ENCODE data around the gene CFLAR. TPM values are rescaled to one million over a fixed set of nuclear protein-coding genes. Genes with fewer than 3 reads are reported as not detected.

CFLAR gene
- total and polyA plus RNA-seq, 2 of the 4 experiments (the other 2 are of a cell fraction), result 29.2 to 59.9 TPM

DNA sequence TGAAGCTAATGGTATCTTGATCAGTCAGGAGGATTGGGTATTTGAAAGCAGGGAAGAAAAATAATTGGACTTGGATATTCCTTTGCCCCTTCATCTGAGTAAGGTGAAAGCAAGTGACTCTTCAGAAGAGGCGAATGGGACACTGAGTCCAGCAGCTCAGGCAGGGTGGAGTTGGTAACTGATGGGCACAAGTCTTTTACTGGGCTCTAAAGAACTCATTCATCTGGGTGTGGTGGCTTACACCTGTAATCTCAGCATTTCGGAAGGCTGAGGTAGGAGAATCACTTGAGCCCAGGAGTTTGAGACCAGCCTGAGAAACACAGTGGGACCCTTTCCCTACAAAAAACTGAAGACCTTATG, 11.2 kb downstream of the CFLAR start:
- H3K79me1 ChIP-seq (ENCODE audit: low read depth in 1 of 2, low read length in 2 of 2), result peaks cover 48 to 82% of the 10 kb centered on the region in 2 experiments
- CTCF ChIA-PET, result interaction anchor here (1.7 kb wide), 1 partner anchor 31 kb away, joined by 7 read pairs; no protein-coding TSS in a partner anchor
- H3K23ac ChIP-seq (ENCODE audit: low read depth, low read length), result peak overlapping the region; percentile 92
- H3K27me3 ChIP-seq (ENCODE audit: control insufficient read depth, insufficient read depth, low read length), result no peaks in the 10 kb centered on the region
- H2AK9ac ChIP-seq (replicated peaks; ENCODE audit: low read depth, low read length, poor library complexity), result no peak overlapping the region
- in situ Hi-C loops (cut with MboI; ENCODE audit: low sequenced_read_pairs), result no loop called here
- ATAC-seq (ENCODE audit: low read depth) (no peak), DNase-seq (no peak)
- peak overlapping the region; percentile 97 for H3K14ac ChIP-seq (replicated peaks; ENCODE audit: low read depth, low read length)
- peaks cover 33% of the 10 kb centered on the region for H3K4me1 ChIP-seq (ENCODE audit: control insufficient read depth, insufficient read depth, low read length)
- peaks cover 11% of the 10 kb centered on the region; the same call in 1 of the 2 replicates for H4K20me1 ChIP-seq (ENCODE audit: insufficient read depth, low read length)
- peak overlapping the region; percentile 81; the same call in 1 of the 2 replicates for H2BK20ac ChIP-seq (ENCODE audit: low read depth, low read length)
- H2BK120ac ChIP-seq (ENCODE audit: low read depth, low read length), result peak overlapping the region; percentile 76
- peaks cover 2% of the 10 kb centered on the region; the same call in 1 of the 2 replicates for H3K36me3 ChIP-seq (ENCODE audit: control insufficient read depth, insufficient read depth, low read length)
- H2AK5ac ChIP-seq (ENCODE audit: low read depth, low read length), result peak overlapping the region; percentile 96
- H3K27ac ChIP-seq (ENCODE audit: insufficient read depth, low read length), result no peak overlapping the region
- peak overlapping the region; percentile 3; the same call in 1 of the 2 replicates for H3K18ac ChIP-seq (ENCODE audit: low read depth, low read length)
- no peak overlapping the region for H3K9ac ChIP-seq (ENCODE audit: low read depth, low read length)
- H3K4me2 ChIP-seq (ENCODE audit: low read depth, low read length), result peak overlapping the region; percentile 73
- H3K4me3 ChIP-seq (ENCODE audit: insufficient read depth, low read depth, low read length), result no peak overlapping the region
- no TSS peak for BruUV-seq (replicated peaks)
- POLR2A ChIA-PET (ENCODE audit: unreplicated experiment), result no interaction called here
- peak overlapping the region; percentile 29; the same call in 1 of the 2 replicates for H3K56ac ChIP-seq (ENCODE audit: extremely low read depth, insufficient read depth, low read length)
- peak overlapping the region; percentile 66 for H2BK5ac ChIP-seq (ENCODE audit: low read depth, low read length, poor library complexity, severe bottlenecking)
- no peak overlapping the region for H2AFZ ChIP-seq (replicated peaks; ENCODE audit: low read length, poor library complexity)
- dilution Hi-C loops (cut with HindIII; ENCODE audit: low sequenced_read_pairs, unreplicated experiment), result no loop called here
- no peak overlapping the region for H4K5ac ChIP-seq (ENCODE audit: low read depth, low read length)
- H3K9me1 ChIP-seq (ENCODE audit: insufficient read depth, low read length), result peaks cover 44% of the 10 kb centered on the region
- peak overlapping the region; percentile 96; the same call in 2 of the 3 replicates for H2BK15ac ChIP-seq (ENCODE audit: low read depth, low read length)
- TF ChIP-seq POLR2A (IDR thresholded peaks at IDR 0.05; ENCODE audit: low read depth, low read length) (no peak), MAFK (IDR thresholded peaks at IDR 0.05; ENCODE audit: low read depth, low read length) (no peak), FOS (IDR thresholded peaks at IDR 0.05; ENCODE audit: low read depth, low read length) (no peak), CEBPB (IDR thresholded peaks at IDR 0.05; ENCODE audit: low read depth, low read length) (no peak), MAZ (IDR thresholded peaks at IDR 0.05; ENCODE audit: borderline replicate concordance, low read depth, low read length) (no peak), RCOR1 (IDR thresholded peaks at IDR 0.05; ENCODE audit: insufficient replicate concordance, low read length) (no peak), CHD1 (IDR thresholded peaks at IDR 0.05; ENCODE audit: low read depth, low read length) (no peak), RFX5 (IDR thresholded peaks at IDR 0.05; ENCODE audit: low read depth, low read length) (no peak), MXI1 (IDR thresholded peaks at IDR 0.05; ENCODE audit: borderline replicate concordance, low read depth, low read length) (no peak), SMC3 (IDR thresholded peaks at IDR 0.05; ENCODE audit: low read depth, low read length) (no peak), BHLHE40 (IDR thresholded peaks at IDR 0.05; ENCODE audit: low read depth, low read length) (no peak), NFE2L2 (IDR thresholded peaks at IDR 0.05; ENCODE audit: low read depth, low read length) (no peak), RAD21 (IDR thresholded peaks at IDR 0.05; ENCODE audit: low read length) (no peak)
- TF ChIP-seq, protein P1, sequence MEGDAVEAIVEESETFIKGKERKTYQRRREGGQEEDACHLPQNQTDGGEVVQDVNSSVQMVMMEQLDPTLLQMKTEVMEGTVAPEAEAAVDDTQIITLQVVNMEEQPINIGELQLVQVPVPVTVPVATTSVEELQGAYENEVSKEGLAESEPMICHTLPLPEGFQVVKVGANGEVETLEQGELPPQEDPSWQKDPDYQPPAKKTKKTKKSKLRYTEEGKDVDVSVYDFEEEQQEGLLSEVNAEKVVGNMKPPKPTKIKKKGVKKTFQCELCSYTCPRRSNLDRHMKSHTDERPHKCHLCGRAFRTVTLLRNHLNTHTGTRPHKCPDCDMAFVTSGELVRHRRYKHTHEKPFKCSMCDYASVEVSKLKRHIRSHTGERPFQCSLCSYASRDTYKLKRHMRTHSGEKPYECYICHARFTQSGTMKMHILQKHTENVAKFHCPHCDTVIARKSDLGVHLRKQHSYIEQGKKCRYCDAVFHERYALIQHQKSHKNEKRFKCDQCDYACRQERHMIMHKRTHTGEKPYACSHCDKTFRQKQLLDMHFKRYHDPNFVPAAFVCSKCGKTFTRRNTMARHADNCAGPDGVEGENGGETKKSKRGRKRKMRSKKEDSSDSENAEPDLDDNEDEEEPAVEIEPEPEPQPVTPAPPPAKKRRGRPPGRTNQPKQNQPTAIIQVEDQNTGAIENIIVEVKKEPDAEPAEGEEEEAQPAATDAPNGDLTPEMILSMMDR (conservative IDR thresholded peaks at IDR 0.05; ENCODE audit: low read depth, low read length), result no peak
- TF ChIP-seq, protein P2, sequence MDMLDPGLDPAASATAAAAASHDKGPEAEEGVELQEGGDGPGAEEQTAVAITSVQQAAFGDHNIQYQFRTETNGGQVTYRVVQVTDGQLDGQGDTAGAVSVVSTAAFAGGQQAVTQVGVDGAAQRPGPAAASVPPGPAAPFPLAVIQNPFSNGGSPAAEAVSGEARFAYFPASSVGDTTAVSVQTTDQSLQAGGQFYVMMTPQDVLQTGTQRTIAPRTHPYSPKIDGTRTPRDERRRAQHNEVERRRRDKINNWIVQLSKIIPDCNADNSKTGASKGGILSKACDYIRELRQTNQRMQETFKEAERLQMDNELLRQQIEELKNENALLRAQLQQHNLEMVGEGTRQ (IDR thresholded peaks at IDR 0.05; ENCODE audit: low read depth, low read length), result no peak
- TF ChIP-seq, protein P3, sequence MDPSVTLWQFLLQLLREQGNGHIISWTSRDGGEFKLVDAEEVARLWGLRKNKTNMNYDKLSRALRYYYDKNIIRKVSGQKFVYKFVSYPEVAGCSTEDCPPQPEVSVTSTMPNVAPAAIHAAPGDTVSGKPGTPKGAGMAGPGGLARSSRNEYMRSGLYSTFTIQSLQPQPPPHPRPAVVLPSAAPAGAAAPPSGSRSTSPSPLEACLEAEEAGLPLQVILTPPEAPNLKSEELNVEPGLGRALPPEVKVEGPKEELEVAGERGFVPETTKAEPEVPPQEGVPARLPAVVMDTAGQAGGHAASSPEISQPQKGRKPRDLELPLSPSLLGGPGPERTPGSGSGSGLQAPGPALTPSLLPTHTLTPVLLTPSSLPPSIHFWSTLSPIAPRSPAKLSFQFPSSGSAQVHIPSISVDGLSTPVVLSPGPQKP (IDR thresholded peaks at IDR 0.05; ENCODE audit: borderline replicate concordance, low read depth, low read length), result no peak
- H4K91ac ChIP-seq (ENCODE audit: insufficient read depth, low read depth, low read length), result peak overlapping the region; percentile 81
- WGBS, 2 experiments (ENCODE audit: extremely low coverage in 2 of 2, insufficient read length in 1 of 2), result no CpG with 5 or more reads among the region's 2 CpGs
- H4K8ac ChIP-seq (ENCODE audit: low read depth in 2 of 2, low read length in 2 of 2), result peak overlapping the region; percentile 66 to 72; a peak in 2 of 4 replicates
- H3K9me3 ChIP-seq (ENCODE audit: control insufficient read depth, insufficient read depth, low read length), result no peaks in the 10 kb centered on the region
- intact Hi-C loops (cut with micrococcal nuclease), result no loop called here
- peak overlapping the region; percentile 79 for H3K4ac ChIP-seq (ENCODE audit: low read depth, low read length)

All from IMR-90 (cell line).